Stimulated activated CD4-positive, alpha-beta T cell treated with anti-CD3 and anti-CD28 coated beads, TNF-alpha, amount 100 ng/mL, for 4 hours (primary cell): Measurements from ENCODE around the gene LOXL1.

Experiments used
- DNase-seq, 3 experiments: peaks; one replicate each; pipeline ENCODE4 v3.0.0-alpha.2; 2020; ENCODE audit warnings: low read depth in 3 of 3

LOXL1 gene

DNA sequence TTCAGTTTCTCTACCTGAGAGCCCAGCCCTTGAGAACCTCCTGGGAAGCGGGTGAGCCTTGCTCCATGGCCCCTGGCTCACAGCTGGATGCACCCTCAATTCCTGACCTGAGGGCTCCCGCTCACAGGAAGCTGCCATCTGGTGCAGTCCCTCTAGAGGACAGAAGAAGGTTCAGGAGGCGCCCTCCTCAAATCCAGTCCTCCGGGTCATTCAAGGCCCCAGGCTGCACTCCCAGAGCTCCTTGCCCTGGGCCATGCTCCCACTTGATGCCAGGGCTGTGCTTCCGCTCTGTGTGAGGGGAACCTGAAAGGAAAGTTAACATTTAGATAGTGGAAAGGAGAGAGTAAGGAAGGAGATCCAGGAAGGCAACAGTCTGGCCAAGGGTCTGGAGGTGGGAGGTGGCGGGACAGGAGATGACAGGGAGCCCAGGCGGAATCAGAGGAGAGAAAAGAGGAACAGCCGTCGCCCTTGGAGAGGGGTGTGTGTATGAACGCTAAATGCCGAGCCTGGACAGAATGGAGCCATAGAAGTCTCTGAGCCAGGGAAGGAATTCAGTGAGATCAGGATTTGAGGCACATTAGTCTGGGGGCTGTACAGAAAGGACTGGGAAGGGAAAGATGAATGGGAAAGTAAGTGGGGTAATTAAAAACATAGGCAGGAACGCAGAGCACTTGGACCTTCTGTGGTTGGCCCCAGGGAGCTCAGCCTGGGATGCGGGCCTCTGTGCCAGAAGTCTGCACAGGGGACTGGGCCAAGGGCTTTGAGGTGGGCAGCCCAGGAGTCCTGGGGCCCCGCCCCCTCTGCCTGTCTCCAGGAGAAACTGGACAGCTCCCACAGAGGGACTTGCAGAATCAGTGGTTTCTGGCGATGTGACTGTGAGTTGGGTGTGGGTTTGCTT, 26.8 kb upstream of the LOXL1 start:
- DNase-seq: no peak

DNA sequence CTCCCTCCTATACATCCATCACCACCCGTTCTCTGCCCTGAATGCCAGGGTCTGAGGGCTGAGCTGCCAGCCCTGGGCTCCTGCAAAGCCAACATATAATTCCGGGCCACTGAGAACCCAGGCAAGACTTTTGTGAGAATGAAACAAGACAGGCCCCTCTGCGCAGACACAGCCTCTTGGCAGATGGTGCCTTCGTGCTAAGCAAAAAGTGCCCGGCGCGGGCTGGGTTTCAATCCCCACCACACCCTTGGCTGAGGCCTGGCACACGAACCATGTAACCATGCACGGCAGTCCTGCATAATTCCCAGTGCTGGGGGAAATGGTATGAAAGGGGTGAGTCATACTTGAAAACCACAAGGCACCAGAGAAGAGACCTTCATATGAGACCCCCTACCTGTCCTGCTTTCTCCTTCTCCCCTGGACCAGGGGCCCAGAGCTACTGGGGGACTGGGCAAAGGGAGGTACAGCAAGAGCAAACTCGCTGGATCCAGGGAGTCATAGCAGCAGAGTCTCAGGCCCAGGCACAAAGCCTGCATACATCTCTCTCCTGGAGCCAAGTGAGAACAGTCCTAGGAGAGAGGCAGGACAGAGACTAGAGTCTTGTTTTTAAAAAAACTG, 26.1 kb upstream of the LOXL1 start:
- no peak for DNase-seq

- DNase-seq: no peak
These were observed 25.0 kb upstream of the LOXL1 start for GRCh38 chr15:73901126-73901810.

- no peak for DNase-seq
These were observed 23.9 kb upstream of the LOXL1 start for GRCh38 chr15:73902121-73903020.

GRCh38 chr15:73904026-73904815, 22.0 kb upstream of the LOXL1 start:
- DNase-seq: no peak

DNA sequence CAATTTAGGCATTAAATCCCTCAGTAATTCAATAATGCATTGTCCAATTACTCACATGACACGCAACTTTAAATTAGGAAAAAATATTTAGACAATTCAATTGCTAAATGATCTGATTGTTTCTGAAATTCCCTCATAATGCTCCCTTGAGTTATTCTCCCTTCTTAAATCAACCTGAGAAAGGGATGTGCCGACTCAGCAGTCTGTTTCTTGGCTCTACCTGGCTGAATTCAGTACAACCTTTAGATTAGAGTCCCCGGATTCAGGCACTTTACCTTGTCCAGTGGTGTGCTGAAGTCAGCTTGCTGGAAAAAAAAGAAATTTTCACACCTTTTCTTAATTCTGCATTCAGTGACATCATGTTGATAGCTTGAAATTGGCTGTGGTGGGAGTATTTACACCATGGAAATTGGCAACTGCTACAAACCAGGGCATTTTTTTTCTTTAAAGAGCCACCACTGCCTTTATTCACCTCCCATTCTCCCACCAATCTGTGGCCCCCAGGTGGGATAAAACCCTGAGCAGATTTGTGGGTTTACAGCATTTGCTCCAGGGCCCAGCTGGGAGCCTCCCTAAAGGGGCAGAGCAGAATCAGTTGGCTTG, 20.9 kb upstream of the LOXL1 start:
- DNase-seq: no peak

DNA sequence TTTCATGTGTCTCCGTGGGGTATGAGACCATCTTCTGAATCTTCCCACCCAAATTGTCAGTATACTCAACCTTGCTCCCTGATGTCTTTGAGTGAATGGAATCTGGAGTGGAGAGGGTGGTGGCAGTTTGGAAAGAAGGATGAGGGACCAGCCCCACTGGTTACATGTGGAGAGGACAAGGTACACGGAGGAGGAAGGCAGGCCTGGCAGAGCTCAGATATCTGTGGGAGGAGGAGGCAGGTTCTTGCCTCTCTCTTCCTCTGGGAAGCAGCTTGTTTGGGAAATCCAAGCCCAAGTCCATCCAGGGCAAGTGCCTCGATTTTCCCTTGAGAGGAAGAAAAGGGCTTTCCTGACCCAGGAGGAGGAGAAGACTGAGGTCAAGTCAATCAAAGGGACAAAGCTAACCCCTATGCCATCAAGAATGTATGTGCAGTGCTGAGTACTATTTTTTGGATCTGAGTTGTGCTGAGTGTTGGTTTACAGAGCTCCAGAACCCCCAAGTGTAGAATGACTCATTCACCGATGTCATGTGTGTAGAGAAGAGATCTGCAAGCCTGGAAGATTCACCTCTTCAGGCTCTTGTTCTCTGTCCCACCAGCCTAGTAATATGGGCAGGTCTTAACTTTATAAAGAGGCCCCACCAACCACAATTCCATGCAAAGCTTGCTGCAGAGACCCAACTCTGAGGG, 19.8 kb upstream of the LOXL1 start:
- no peak for DNase-seq

DNA sequence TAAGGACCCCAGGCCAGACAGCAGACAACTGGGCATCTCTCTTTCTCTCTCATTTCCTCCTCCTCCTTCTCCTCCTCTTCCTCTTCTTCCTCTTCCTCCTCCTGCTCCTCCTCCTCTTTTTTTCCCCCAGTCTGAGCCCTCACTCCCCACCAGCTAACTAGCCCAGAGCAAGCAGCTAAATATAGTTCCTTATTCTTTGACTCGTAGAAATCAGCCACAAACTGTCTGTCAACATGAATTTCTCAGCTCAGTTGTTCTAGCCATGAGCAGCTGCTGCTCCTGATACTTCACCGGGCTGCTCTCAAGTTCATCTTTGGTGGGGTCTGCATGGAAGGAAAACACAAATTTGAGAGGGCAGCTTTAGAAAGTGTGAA, 19.2 kb upstream of the LOXL1 start:
- DNase-seq: no peak

DNA sequence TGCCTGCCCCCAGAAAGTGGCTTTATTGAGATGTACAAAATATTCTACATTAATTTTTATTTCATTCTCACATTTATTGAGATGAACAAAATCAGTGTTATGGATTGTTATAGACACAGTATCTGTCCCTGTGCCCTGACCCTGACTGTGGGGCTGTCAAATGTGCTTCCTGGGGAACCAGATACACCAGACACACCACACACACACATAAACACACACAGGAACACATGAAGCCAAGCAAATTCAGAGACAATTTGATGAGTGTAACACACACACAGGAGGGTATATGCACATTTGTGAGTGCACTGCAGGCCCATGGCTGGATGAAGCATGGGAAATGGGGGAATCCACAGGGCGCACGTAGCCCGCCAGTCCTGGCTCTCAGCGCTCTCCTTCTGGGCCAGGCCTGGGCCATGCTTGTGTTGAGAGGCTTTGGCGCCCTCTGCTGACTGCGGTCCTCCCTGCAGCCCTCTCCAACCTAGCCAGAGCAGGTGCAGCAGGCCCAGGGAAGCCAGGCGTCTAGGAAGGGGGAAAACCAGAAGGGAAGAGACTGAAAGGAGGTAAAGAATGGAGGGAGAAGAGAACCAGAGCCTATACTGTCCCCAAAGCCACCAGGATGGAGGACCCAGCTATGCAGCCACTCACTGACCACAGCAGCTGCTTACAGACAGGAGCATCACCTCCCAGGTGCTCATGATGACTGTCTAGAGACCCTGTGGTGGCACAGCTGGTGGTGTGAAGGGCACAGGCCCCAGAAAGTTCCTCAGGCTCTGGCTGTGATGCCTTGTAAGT, 18.0 kb upstream of the LOXL1 start:
- DNase-seq: peak; percentile 49 to 61 (median 51)

- DNase-seq: no peak
These were observed 17.5 kb upstream of the LOXL1 start for GRCh38 chr15:73908822-73909122.

- no peak for DNase-seq
These were observed 16.6 kb upstream of the LOXL1 start for GRCh38 chr15:73909651-73910050.

DNA sequence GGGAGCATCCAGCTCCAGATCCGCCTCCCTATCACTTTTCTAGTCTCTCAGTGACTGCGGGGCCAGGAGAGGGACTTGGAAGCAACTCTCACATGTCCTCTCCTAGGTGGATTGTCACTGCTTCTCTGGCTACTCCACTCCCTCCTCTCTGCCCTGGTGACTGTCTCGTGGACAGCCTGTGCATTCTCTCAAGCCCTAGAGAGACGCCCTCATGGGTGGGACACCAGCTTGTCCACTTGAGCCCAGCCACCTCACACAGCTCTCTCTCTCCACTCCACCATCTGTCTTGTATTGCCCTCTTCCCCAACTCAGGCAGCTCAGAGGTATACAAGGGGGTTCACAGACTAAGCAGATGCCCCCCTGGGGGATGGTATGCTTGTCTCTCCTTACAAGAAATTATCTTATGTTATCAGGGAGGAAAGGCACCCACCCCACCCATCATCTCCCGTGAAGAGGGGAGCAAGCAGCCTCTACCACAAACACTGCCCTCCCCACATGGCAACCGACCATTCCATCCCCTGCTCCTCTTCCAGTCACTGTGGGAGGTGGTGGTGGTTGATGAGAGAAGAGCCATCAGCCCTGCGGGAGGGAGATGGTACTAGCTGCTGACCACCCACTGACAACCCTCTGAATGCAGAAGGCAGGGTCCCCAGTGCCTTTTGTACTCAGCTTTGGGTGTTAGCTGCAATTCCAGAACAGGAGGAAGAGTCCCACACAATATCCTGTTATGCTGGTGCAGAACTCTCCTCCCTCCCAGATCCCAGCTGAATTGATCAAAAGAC, 15.5 kb upstream of the LOXL1 start:
- DNase-seq: no peak

DNA sequence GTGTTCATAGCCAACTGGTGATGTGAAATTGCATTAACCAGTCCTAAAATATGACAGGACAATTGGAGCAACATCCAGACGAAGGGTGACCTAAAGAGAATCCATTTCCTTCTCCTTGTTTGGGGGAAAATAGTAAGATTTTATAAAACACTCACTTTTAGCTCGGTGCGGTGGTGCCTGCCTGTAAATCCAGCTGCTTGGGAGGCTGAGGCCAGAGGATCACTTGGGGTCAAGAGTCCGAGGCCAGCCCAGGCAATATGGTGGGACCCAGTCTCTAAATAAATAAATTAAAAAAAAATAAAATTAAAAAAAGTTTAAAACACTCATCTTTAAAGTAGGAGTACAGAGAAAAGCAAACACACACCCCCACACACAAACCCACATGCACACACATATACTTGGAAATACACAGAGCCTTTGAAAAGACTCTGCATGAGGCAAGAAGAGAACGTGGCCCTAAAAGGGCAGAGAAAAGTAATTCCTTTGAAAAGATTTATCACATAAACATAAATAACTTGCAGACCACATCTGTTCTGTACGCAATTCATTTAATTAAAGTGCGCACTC, 14.1 kb upstream of the LOXL1 start:
- DNase-seq: no peak

DNA sequence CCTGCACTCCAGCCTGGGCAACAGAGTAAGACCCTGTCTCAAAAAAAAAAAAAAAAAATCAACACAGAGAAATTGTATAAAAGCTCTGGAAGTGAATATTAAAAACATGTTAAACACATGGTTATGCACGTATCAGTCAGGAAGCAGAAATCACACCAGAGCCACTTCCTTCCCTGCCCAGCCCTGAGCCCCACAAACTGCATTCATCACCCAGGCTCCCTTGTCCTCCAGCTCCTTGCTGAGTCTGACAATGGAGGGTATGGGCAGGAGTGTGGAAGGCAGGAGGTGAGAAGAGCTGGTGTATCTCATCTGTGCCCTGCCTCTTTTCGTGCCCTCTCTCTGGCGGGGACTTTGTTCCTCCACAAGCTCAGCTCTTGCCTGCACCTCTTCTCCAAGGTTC, 12.1 kb upstream of the LOXL1 start:
- no peak for DNase-seq

GRCh38 chr15:73915082-73915481, 11.2 kb upstream of the LOXL1 start:
- no peak for DNase-seq

DNA sequence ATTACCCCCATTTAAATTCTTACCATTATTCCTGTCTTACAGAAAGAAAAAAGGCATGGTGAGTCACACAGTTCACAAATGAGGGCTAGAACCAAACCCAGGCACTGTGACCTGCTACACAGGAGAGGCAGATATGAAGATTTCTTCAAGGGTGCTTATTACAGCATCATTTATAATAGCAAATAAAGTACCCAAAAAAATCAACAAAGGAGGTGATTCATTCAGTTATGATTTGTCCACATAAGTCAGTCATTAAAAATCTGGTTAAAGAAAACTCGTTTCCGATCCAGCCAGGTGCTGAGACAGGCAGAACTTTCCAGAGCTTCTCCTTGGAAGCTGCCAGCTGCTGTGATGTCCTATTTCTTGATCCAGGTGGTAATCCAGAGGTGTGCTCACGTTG, 7.5 kb upstream of the LOXL1 start:
- no peak for DNase-seq

GRCh38 chr15:73919706-73920105, 6.6 kb upstream of the LOXL1 start:
- no peak for DNase-seq

DNA sequence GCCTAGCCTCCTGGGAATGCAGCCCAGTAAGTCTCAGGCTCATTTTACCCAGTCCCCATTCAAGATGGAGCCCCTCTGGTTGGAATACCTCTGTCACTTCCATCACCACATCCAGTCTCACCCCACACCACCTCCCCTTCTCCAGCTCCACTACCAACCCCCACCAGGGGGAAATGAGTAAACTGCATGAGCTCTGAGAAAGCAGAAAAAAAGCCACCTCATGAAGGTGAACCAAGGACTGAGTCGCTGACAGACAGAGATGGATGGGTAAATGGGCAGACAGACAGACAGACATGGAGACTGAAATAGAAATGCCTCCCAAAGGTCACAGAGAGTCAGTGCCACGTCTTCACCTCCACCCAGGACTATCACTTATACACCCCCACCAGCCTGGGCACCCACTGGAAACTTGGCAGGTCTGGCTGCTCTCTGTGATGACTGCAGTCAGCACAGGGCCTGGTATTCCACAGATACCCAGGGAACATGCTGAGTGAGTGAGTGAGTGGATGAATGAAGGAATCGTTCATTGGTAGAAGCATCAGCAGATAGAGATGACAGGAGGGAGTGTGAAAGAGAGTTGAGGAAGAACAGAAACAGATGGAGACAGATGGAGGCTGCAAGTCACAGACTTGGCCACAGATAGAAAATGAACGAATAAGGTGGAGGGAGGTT, 4.9 kb upstream of the LOXL1 start:
- DNase-seq: no peak
